ENCODE results near the gene PTOV1.
A peak's percentile ranks its signal among the peaks of the same experiment; 100 is the strongest.

PTOV1 gene

GRCh38 chr19:49823472-49823871 is 27.5 kb upstream of the PTOV1 start:
- Mint-ChIP-seq H3K36me3 (ENCODE audit: low read depth) (peaks cover 29% of the 10 kb centered on the region), H3K4me1 (peaks cover 18% of the 10 kb centered on the region), H3K27ac (peak overlapping the region in 1 of 3 experiments; percentile 40), H3K4me3 (peak overlapping the region in 2 of 3 experiments; percentile 52 to 53), H3K27me3 (ENCODE audit: low read depth) (no peaks in the 10 kb centered on the region), H3K9me3 (no peaks in the 10 kb centered on the region)
- TF ChIP-seq CTCF (IDR thresholded peaks at IDR 0.05; ENCODE audit: unreplicated experiment in 3 of 3), result no peak

GRCh38 chr19:49824662-49825061 is 26.3 kb upstream of the PTOV1 start:
- peaks cover 26% of the 10 kb centered on the region for H3K36me3 Mint-ChIP-seq (ENCODE audit: low read depth)

GRCh38 chr19:49827034-49827433 is 23.9 kb upstream of the PTOV1 start:
- H3K27me3 Mint-ChIP-seq (ENCODE audit: low read depth), result no peaks in the 10 kb centered on the region
- H3K27ac Mint-ChIP-seq, result peak overlapping the region in 1 of 3 experiments; percentile 28

More at GRCh38 chr19:49824662-49825061, 26.3 kb upstream of the PTOV1 start:
- Mint-ChIP-seq H3K27me3 (ENCODE audit: low read depth) (no peaks in the 10 kb centered on the region), H3K27ac (no peak overlapping the region), H3K4me1 (peaks cover 11% of the 10 kb centered on the region), H3K4me3 (no peak overlapping the region), H3K9me3 (no peaks in the 10 kb centered on the region)
- TF ChIP-seq CTCF (IDR thresholded peaks at IDR 0.05; ENCODE audit: unreplicated experiment in 3 of 3), result no peak

GRCh38 chr19:49829200-49829599 is 21.8 kb upstream of the PTOV1 start:
- no peaks in the 10 kb centered on the region for H3K27me3 Mint-ChIP-seq (ENCODE audit: low read depth)
- H3K4me3 Mint-ChIP-seq, result no peak overlapping the region
- H3K4me1 Mint-ChIP-seq, result peaks cover 6% of the 10 kb centered on the region
- TF ChIP-seq CTCF (IDR thresholded peaks at IDR 0.05; ENCODE audit: unreplicated experiment in 3 of 3), result no peak
- H3K36me3 Mint-ChIP-seq (ENCODE audit: low read depth), result peaks cover 32% of the 10 kb centered on the region
- no peaks in the 10 kb centered on the region for H3K9me3 Mint-ChIP-seq
- H3K27ac Mint-ChIP-seq, result no peak overlapping the region

More at GRCh38 chr19:49827034-49827433, 23.9 kb upstream of the PTOV1 start:
- no peaks in the 10 kb centered on the region for H3K9me3 Mint-ChIP-seq
- peaks cover 11% of the 10 kb centered on the region for H3K4me1 Mint-ChIP-seq
- H3K36me3 Mint-ChIP-seq (ENCODE audit: low read depth), result peaks cover 26% of the 10 kb centered on the region
- TF ChIP-seq CTCF (IDR thresholded peaks at IDR 0.05; ENCODE audit: unreplicated experiment in 3 of 3), result no peak
- H3K4me3 Mint-ChIP-seq, result no peak overlapping the region

GRCh38 chr19:49829721-49830120 is 21.2 kb upstream of the PTOV1 start:
- TF ChIP-seq CTCF (IDR thresholded peaks at IDR 0.05; ENCODE audit: unreplicated experiment in 3 of 3), result no peak
- Mint-ChIP-seq H3K27ac (no peak overlapping the region), H3K27me3 (ENCODE audit: low read depth) (no peaks in the 10 kb centered on the region), H3K9me3 (no peaks in the 10 kb centered on the region), H3K4me1 (peaks cover 6% of the 10 kb centered on the region), H3K4me3 (no peak overlapping the region), H3K36me3 (ENCODE audit: low read depth) (peaks cover 35% of the 10 kb centered on the region)

- H3K4me3 Mint-ChIP-seq, result no peak overlapping the region
Measured at GRCh38 chr19:49830766-49831165, 20.2 kb upstream of the PTOV1 start.

More at GRCh38 chr19:49830766-49831165, 20.2 kb upstream of the PTOV1 start:
- TF ChIP-seq CTCF (IDR thresholded peaks at IDR 0.05; ENCODE audit: unreplicated experiment in 3 of 3), result no peak
- Mint-ChIP-seq H3K27me3 (ENCODE audit: low read depth) (no peaks in the 10 kb centered on the region), H3K36me3 (ENCODE audit: low read depth) (peaks cover 41% of the 10 kb centered on the region), H3K9me3 (no peaks in the 10 kb centered on the region), H3K27ac (no peak overlapping the region), H3K4me1 (peaks cover 6% of the 10 kb centered on the region)

Measured in nephron (organoid).